ENCODE measurements around the gene PHYKPL. TPM values are rescaled to one million over a fixed set of nuclear protein-coding genes. Genes with fewer than 3 reads are reported as not detected.

Gene PHYKPL
- total RNA-seq, 1 experiment from 2014 or later = 43.9 TPM

- Histone ChIP-seq H3K27me3 (replicated peaks; ENCODE audit: insufficient read depth, low read depth, low read length, poor library complexity) (no peaks in the 10 kb centered on the region), H3K4me1 (ENCODE audit: insufficient read depth, low read length, poor library complexity, severe bottlenecking) (no peaks in the 10 kb centered on the region), H3K36me3 (ENCODE audit: insufficient read depth, low read length, poor library complexity, severe bottlenecking) (no peaks in the 10 kb centered on the region), H3K9me3 (ENCODE audit: low read depth, low read length, poor library complexity, severe bottlenecking) (no peaks in the 10 kb centered on the region), H3K4me3 (ENCODE audit: low read depth, low read length, poor library complexity, severe bottlenecking) (no peak overlapping the region), H3K27ac (ENCODE audit: low read depth, low read length, poor library complexity, severe bottlenecking) (no peak overlapping the region)
- CTCF ChIA-PET = no interaction called here
- POLR2A ChIA-PET (ENCODE audit: low non-redundant PET) = no interaction called here
- no peak for TF ChIP-seq EZH2 (IDR thresholded peaks at IDR 0.05; ENCODE audit: borderline replicate concordance, low read depth, low read length, poor library complexity, severe bottlenecking)
- no peak for TF ChIP-seq CTCF (conservative IDR thresholded peaks at IDR 0.05; ENCODE audit: low read depth, low read length)
- no TSS peak for BruUV-seq (replicated peaks)
- intact Hi-C loops (cut with micrococcal nuclease; ENCODE audit: unreplicated experiment) = no loop called here
- DNase-seq (ENCODE audit: low spot score) = no peak
Observed at GRCh38 chr5:178180141-178180863, 52.3 kb downstream of the PHYKPL start.

DNA sequence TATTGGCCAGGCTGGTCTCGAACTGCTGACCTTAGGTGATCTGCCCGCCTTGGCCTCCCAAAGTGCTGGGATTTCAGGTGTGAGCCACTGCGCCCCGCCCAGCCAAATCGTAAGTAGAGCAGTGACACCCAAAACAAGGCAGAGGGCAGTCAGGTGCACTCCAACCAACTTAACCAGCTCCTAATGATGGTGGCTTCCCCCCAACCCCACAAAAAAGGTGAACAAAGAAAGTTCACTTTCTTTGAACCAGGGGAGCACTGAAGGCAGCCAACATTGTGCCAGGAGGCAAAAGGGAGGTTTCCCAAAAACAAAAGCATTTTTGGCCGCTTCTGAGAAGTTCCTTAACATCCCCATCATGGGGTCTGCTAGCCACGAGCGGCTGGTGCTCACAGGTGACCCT is 55.0 kb downstream of the PHYKPL start:
- Histone ChIP-seq H3K4me1 (ENCODE audit: insufficient read depth, low read length, poor library complexity, severe bottlenecking) (no peaks in the 10 kb centered on the region), H3K4me3 (ENCODE audit: low read depth, low read length, poor library complexity, severe bottlenecking) (no peak overlapping the region), H3K36me3 (ENCODE audit: insufficient read depth, low read length, poor library complexity, severe bottlenecking) (no peaks in the 10 kb centered on the region), H3K27ac (ENCODE audit: low read depth, low read length, poor library complexity, severe bottlenecking) (no peak overlapping the region), H3K27me3 (replicated peaks; ENCODE audit: insufficient read depth, low read depth, low read length, poor library complexity) (no peaks in the 10 kb centered on the region), H3K9me3 (ENCODE audit: low read depth, low read length, poor library complexity, severe bottlenecking) (no peaks in the 10 kb centered on the region)
- no TSS peak for BruUV-seq (replicated peaks)
- ChIA-PET POLR2A (ENCODE audit: low non-redundant PET) (no interaction called here), CTCF (no interaction called here)
- no peak for DNase-seq (ENCODE audit: low spot score)
- TF ChIP-seq EZH2 (IDR thresholded peaks at IDR 0.05; ENCODE audit: borderline replicate concordance, low read depth, low read length, poor library complexity, severe bottlenecking) = no peak
- no peak for TF ChIP-seq CTCF (conservative IDR thresholded peaks at IDR 0.05; ENCODE audit: low read depth, low read length)
- intact Hi-C loops (cut with micrococcal nuclease; ENCODE audit: unreplicated experiment) = no loop called here

GRCh38 chr5:178176791-178177190 is 55.8 kb downstream of the PHYKPL start:
- DNase-seq (ENCODE audit: low spot score) = no peak
- ChIA-PET POLR2A (ENCODE audit: low non-redundant PET) (no interaction called here), CTCF (no interaction called here)
- Histone ChIP-seq H3K27ac (ENCODE audit: low read depth, low read length, poor library complexity, severe bottlenecking) (no peak overlapping the region), H3K9me3 (ENCODE audit: low read depth, low read length, poor library complexity, severe bottlenecking) (no peaks in the 10 kb centered on the region), H3K4me3 (ENCODE audit: low read depth, low read length, poor library complexity, severe bottlenecking) (no peak overlapping the region), H3K36me3 (ENCODE audit: insufficient read depth, low read length, poor library complexity, severe bottlenecking) (no peaks in the 10 kb centered on the region), H3K4me1 (ENCODE audit: insufficient read depth, low read length, poor library complexity, severe bottlenecking) (no peaks in the 10 kb centered on the region), H3K27me3 (replicated peaks; ENCODE audit: insufficient read depth, low read depth, low read length, poor library complexity) (no peaks in the 10 kb centered on the region)
- no peak for TF ChIP-seq CTCF (conservative IDR thresholded peaks at IDR 0.05; ENCODE audit: low read depth, low read length)
- intact Hi-C loops (cut with micrococcal nuclease; ENCODE audit: unreplicated experiment) = no loop called here
- no TSS peak for BruUV-seq (replicated peaks)
